HEK293 (cell line): ENCODE data around the gene DIS3L2.

Source experiments
- YY1 ChIP-seq: fragments of 450-650 bp; formaldehyde crosslinking; IDR thresholded peaks from 2 replicates; pipeline ENCODE4 v1.5.1; 2018; ENCODE audit warnings: missing biosample characterization, missing genetic modification characterization
- TF ChIP-seq, protein P1 (sequence below): fragments of 450-650 bp; formaldehyde crosslinking; IDR thresholded peaks from 2 replicates; pipeline ENCODE4 v1.5.1; 2016; ENCODE audit warnings: missing biosample characterization, missing genetic modification characterization
- TF ChIP-seq, protein P2 (sequence below): fragments of 450-650 bp; formaldehyde crosslinking; IDR thresholded peaks from 2 replicates; pipeline ENCODE4 v1.5.1; 2016; ENCODE audit warnings: missing biosample characterization, missing genetic modification characterization

DNA sequence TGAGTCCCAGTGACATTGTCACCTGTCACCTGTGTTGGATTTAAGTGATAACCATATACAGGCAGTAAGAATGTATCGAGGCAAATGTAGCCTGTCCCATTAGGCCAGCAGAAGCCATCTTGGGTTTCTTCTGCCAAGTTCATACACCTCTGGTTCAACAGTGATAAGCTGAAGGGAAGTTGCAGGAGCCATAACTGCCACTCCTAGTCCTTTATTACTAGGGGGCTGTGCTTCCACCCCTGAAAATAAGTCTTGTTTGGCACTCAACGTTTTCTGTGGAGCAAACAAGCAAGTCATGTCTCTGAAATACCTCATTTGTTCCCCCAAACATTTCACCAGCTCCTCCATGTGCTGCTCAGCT lies 358.9 kb downstream of the DIS3L2 start:
- TF ChIP-seq, protein P1, sequence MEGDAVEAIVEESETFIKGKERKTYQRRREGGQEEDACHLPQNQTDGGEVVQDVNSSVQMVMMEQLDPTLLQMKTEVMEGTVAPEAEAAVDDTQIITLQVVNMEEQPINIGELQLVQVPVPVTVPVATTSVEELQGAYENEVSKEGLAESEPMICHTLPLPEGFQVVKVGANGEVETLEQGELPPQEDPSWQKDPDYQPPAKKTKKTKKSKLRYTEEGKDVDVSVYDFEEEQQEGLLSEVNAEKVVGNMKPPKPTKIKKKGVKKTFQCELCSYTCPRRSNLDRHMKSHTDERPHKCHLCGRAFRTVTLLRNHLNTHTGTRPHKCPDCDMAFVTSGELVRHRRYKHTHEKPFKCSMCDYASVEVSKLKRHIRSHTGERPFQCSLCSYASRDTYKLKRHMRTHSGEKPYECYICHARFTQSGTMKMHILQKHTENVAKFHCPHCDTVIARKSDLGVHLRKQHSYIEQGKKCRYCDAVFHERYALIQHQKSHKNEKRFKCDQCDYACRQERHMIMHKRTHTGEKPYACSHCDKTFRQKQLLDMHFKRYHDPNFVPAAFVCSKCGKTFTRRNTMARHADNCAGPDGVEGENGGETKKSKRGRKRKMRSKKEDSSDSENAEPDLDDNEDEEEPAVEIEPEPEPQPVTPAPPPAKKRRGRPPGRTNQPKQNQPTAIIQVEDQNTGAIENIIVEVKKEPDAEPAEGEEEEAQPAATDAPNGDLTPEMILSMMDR (tag by site-specific recombination): no peak
- TF ChIP-seq, protein P2, sequence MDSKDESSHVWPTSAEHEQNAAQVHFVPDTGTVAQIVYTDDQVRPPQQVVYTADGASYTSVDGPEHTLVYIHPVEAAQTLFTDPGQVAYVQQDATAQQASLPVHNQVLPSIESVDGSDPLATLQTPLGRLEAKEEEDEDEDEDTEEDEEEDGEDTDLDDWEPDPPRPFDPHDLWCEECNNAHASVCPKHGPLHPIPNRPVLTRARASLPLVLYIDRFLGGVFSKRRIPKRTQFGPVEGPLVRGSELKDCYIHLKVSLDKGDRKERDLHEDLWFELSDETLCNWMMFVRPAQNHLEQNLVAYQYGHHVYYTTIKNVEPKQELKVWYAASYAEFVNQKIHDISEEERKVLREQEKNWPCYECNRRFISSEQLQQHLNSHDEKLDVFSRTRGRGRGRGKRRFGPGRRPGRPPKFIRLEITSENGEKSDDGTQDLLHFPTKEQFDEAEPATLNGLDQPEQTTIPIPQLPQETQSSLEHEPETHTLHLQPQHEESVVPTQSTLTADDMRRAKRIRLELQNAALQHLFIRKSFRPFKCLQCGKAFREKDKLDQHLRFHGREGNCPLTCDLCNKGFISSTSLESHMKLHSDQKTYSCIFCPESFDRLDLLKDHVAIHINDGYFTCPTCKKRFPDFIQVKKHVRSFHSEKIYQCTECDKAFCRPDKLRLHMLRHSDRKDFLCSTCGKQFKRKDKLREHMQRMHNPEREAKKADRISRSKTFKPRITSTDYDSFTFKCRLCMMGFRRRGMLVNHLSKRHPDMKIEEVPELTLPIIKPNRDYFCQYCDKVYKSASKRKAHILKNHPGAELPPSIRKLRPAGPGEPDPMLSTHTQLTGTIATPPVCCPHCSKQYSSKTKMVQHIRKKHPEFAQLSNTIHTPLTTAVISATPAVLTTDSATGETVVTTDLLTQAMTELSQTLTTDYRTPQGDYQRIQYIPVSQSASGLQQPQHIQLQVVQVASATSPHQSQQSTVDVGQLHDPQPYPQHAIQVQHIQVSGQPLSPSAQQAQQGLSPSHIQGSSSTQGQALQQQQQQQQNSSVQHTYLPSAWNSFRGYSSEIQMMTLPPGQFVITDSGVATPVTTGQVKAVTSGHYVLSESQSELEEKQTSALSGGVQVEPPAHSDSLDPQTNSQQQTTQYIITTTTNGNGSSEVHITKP (tag by site-specific recombination): no peak
- TF ChIP-seq YY1: no peak
